GM12891 (cell line): ENCODE data around the gene C13orf42.

ENCODE experiments used
- PAX5 ChIP-seq: IDR thresholded peaks from 2 replicates; pipeline ENCODE4 v1.6.1; 2011; ENCODE audit warnings: low read length, moderate library complexity, mild to moderate bottlenecking; ENCODE audit not compliant: insufficient read depth, severe bottlenecking
- POLR2A ChIP-seq: IDR thresholded peaks from 2 replicates; pipeline ENCODE4 v1.6.1; 2011; ENCODE audit warnings: low read depth, low read length, control low read depth
- POLR2AphosphoS5 ChIP-seq: IDR thresholded peaks from 2 replicates; pipeline ENCODE4 v1.6.1; 2011; ENCODE audit warnings: low read depth, low read length, control low read depth
- POU2F2 ChIP-seq: IDR thresholded peaks from 2 replicates; pipeline ENCODE4 v1.6.1; 2011; ENCODE audit warnings: low read depth, mild to moderate bottlenecking, control low read depth, low read length, moderate library complexity
- TAF1 ChIP-seq: IDR thresholded peaks from 2 replicates; pipeline ENCODE4 v1.6.1; 2011; ENCODE audit warnings: low read depth, low read length, control low read depth

- TF ChIP-seq POLR2AphosphoS5 (no peak), POLR2A (no peak), TAF1 (no peak), PAX5 (no peak), POU2F2 (no peak)
Observed at GRCh38 chr13:51136276-51136980, 25.4 kb upstream of the C13orf42 start.
